WI38 (cell line): ENCODE results near the gene TMEM163.

Experiments
- H3K4me3 ChIP-seq: 2 replicates; pipeline ENCODE4 v1.5.1; 2011; ENCODE audit warnings: low read depth, mild to moderate bottlenecking, control low read depth, low read length
- CTCF ChIP-seq: IDR thresholded peaks from 2 replicates; pipeline ENCODE4 v1.5.1; 2012; ENCODE audit warnings: low read depth, mild to moderate bottlenecking, control low read depth, low read length

The TMEM163 gene

GRCh38 chr2:134460583-134460998 lies 258.2 kb downstream of the TMEM163 start:
- TF ChIP-seq CTCF, result peak; percentile 53
- H3K4me3 ChIP-seq, result no peak overlapping the region

- TF ChIP-seq CTCF, result no peak
- H3K4me3 ChIP-seq, result no peak overlapping the region
Measured at GRCh38 chr2:134459706-134460406, 258.9 kb downstream of the TMEM163 start.

GRCh38 chr2:134458950-134459349 lies 259.9 kb downstream of the TMEM163 start:
- no peak overlapping the region for H3K4me3 ChIP-seq
- no peak for TF ChIP-seq CTCF

- TF ChIP-seq CTCF, result no peak
- H3K4me3 ChIP-seq, result no peak overlapping the region
Measured at GRCh38 chr2:134458473-134458853, 260.3 kb downstream of the TMEM163 start.

- H3K4me3 ChIP-seq, result no peak overlapping the region
- no peak for TF ChIP-seq CTCF
Measured at GRCh38 chr2:134457765-134458472, 260.9 kb downstream of the TMEM163 start.

- H3K4me3 ChIP-seq, result no peak overlapping the region
- TF ChIP-seq CTCF, result no peak
Measured at GRCh38 chr2:134457353-134457752, 261.4 kb downstream of the TMEM163 start.

- TF ChIP-seq CTCF, result no peak
- no peak overlapping the region for H3K4me3 ChIP-seq
Measured at GRCh38 chr2:134455426-134455825, 263.4 kb downstream of the TMEM163 start.
